ENCODE data around the gene KRTAP10-9.

- TF ChIP-seq CTCF (IDR thresholded peaks at IDR 0.05) (no peak), POLR2A (IDR thresholded peaks at IDR 0.05) (no peak)
Observed at GRCh38 chr21:44581158-44581557, 45.7 kb upstream of the KRTAP10-9 start.

Measured in heart left ventricle (tissue), 13 donors.